Cerebellar nuclear complex (tissue), 1 donor: ENCODE measurements around the gene BMERB1.
"Not testable (repeated sequence)": the region's sequence is repeated elsewhere in the genome, so short reads cannot be mapped to it uniquely, and the experiment has no call there.

Experiments
- DNase-seq, 2 experiments: peaks; one replicate each; lab custom pipeline; 2025; lab: John Stamatoyannopoulos, UW

BMERB1 gene

DNA sequence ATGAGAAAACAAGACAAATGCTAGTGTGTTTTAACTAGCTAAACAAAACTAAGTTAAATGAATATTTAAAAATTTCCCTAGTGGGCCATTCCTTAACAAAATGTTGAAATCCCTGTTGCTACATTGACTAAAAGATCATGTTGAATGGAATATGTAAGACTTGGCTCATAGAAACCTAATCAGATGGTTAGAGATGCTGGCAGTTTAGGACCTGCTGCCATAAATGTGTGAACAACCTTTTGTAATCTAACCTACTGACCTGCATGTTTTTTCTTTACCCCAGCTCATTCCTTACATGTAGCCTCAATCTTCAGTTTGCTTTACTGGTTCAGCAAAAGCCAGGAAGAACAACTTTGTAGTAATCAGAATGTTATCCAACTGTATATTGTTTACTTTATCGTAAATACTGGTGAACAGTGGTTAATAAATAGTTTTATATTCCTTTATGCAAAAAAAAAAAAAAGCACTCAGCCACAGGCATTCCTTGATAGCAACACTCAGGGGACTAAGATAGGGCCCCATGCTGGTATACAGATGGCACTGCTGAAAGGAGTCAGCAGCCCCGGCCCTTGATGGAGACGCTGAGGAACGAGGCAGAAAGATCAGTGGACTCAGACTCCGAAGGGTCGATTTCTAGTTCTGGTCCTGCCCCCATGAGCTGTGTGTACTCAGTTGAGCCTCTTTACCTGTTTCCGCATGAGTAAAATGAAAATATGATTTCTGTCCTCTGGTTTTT, 130.4 kb downstream of the BMERB1 start:
- no peak for DNase-seq

DNA sequence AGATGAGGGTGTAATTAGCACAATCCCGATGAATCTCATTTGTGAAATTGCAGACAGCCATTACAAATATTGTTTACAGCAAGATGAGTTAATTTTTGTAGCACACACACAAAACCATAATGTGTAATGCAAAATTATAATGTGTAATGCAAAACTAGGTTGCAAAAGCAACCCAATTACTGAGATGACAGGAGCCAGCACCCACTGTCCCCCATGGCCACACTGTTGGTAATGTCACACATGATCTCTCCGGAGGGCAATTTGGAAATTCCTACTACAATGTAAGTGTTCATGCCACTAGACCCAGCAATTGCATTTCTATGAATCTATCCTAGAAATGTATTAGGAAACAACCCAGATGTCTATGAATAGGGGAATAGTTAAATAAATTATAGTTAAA, 131.7 kb downstream of the BMERB1 start:
- no peak for DNase-seq

DNA sequence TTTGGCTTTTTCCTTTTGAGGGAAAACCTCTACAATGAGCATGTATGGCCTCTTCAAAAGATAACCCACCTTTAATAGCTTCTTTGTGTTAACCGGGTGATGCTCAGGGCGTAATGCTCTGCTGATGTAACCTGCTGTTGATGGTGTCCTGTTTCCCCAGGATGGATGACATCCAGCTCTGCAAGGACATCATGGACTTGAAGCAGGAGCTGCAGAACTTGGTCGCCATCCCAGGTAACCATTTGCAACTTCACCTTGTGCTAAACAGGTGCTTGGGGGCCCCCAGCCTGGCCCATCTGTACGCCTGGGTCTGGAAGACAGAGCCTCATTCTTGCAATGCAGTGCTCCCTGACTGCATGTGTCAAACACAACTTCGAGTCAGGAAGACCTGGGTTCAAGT, 133.4 kb downstream of the BMERB1 start:
- DNase-seq: no peak

DNA sequence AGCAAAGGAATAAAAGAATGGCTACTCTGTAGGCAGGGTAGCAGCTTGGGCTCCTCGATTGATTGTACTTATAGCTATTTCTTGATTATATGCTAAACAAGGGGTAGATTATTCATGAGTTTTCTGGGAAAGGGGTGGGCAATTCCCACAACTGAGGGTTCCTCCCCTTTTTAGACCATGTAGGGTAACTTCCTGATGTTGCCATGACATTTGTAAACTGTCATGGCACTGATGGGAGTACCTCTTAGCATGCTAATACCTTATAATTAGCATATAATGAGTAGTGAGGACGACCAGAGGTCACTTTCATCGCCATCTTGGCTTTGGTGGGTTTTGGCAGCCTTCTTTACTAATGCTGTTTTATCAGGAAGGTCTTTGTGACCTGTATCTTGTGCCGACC, 136.3 kb downstream of the BMERB1 start:
- not testable (repeated sequence) for DNase-seq

DNA sequence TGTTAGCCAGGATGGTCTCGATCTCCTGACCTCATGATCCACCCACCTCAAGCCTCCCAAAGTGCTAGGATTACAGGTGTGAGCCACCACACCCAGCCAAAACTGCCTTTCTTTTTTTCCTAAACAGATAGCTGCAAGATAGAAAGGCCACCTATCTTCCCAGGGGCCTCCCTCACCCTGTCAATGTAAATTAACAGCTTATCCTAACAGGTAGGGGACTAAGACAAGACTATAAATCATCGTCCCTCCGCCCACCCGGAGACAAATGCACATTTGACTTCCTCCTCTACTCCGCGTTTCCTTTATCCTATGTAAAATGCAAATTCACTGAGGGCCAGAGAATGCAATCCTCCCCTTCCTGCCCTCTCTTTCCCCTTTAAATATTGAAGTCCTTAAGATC, 137.2 kb downstream of the BMERB1 start:
- DNase-seq: no peak

DNA sequence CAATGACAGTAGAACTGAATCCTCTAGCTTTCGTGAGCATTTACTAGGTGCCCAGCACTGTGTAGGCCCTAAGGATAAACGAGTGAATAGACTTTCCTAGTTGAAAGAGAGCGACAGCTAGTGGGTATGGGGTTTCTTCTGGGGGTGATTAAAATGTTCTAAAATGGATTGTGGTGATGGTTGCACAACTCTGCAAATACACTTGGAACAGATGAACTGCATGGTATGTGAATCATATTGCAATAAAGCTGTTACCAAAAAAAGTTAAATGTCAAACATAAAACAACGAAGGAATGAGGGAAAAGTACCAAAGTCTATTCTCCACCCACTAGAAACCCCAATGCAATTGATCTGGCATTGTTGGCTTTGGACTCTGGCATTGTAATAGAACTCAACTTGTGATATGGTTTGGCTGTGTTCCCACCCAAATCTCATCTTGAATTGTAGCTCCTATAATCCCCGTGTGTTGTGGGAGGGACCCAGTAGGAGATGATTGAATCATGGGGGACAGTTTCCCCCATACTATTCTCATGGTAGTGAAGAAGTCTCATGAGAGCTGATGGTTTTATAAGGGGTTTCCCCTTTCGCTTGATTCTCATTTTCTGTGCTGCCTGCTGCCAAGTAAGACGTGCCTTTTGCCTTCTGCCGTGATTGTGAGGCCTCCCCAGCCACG, 138.1 kb downstream of the BMERB1 start:
- DNase-seq: no peak

DNA sequence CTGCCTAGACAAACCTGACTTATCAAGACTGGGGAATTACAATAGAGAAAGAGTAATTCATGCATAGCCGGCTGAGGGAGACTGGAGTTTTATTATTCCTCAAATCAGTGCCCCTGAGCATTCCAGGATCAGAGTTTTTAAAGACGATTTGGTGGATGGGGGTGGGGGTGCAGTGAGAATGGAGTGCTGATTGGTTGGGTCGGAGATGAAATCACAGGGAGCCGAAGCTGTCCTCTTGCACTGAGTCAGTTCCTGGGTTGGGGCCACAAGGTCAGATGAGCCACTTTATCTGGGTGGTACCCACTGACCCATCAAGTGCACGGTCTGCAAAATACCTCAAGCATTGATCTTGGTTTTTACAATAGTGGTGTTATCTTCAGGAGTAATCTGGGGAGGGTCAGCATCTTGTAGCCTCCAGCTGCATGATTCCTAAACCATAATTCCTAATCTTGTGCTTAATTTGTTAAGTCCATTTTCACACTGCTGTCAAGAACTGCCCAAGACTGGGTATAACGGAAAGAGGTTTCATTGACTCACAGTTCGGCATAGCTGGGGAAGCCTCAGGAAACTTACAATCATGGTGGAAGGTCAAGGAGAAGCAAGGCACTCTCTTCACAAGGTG, 139.0 kb downstream of the BMERB1 start:
- DNase-seq: no peak

DNA sequence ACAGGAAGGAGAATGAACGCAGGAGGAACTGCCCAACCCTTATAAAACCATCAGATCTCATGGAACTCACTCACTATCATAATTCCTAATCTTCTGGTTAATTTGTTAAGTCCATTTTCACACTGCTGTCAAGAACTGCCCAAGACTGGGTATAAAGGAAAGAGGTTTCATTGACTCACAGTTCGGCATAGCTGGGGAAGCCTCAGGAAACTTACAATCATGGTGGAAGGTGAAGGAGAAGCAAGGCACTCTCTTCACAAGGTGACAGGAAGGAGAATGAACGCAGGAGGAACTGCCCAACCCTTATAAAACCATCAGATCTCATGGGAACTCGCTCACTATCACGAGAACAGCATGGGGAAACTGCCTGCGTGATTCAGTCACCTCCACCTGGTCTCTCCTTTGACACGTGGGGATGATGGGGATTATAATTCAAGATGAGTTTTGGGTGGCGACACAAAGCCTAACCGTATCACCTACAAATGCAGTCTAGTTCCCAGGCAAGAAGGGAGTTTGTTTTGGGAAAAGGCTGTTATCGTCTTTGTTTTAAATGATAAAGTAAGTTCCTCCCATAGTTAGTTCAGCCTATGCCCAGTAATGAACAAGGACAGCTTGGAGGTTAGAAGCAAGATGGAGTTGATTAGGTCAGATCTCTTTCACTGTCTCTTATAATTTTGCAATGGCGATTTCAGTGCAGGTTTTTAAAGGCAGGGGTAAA, 139.7 kb downstream of the BMERB1 start:
- not testable (repeated sequence) for DNase-seq

DNA sequence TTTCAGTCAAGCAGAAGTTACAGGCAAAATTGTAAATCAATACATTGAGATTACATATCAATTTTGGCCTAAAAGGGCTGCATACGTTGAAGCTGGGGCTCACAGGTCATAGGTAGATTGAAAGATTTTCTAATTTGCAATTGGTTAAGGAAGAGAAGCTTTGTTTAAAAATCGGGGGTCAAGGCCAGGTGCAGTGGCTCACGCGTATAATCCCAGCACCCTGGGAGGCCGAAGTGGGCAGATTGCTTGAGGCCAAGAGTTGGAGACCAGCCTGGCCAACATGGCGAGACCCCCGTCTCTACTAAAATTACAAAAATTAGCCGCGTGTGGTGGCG, 140.2 kb downstream of the BMERB1 start:
- DNase-seq: no peak

DNA sequence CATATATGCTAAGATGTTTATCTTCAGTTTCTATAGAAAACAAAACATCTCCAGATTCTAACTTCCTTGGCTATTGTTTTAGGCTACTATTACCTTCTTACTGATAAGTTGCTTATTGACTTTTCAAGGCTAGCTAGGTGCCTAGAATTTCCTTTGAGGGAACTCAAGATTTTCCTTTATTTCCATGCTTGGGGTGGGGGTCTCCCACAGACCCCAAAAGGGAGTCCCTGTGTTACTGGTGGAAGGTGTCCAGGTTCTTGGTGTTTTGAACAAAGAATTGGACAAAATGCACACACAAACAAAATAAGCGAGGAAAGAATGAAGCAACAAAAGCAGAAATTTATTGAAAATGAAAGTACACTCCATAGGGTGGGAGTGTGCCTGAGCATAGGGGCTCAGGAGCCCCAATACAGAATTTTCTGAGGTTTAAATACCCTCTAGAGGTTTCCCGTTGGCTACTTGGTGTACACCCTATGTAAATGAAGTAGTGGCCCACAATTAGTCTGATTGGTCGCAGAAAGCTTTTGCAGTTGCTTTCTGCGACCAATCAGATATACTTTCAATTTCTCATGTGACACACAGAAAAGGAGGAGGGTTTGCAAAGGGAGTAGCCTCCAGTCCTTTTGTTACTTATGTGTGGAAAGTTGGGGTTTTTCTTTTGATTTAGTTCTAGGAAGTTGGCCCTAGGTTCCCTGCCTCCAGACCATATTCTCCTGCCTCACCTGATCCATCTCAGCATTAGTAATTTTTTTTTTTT, 141.1 kb downstream of the BMERB1 start:
- DNase-seq: no peak

DNA sequence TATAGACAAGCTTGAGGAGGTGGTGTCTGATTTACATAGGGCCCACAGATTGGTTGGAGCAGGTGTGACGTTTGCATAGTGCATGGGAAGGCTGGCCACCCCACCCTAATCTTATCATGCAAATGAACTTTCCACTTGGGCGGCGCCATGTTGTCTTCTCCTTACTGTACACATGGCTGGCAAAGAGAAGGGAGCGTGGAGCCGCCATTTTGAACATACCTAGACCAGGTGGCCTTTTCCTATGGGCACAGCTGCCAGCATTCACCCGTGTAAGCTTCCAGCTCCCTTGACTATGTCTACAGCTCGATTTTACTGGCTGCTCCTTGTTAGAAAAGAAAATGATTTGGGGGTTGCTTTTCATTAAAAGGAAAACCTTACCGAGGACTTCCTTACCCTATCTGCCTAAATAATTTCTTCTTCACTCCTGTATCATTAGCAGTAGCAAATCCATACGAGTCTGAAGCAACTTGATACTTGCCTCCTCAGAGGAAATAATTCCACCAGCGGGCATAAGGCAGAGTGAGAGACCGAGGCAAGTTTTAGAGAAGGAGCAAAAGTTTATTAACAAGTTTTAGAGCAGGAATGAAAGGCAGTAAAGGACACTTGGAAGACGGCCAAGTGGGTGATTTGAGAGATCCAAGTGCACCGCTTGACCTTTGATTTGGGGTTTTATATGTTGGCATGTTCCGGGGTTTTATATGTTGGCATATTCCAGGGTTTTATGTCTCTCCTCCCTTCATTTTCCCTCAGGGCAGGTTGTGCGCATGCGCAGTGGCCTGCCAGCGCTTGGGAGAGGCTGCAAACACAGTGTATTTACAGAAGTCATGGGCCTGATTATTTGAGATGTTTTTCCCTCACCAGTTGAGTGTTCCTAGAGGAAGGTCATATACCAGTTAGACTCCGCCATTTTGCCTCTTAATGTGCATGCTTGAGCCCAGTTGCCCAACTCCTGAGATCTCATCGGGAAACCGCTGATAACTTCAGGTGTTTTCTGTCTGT, 142.9 kb downstream of the BMERB1 start:
- no peak for DNase-seq

DNA sequence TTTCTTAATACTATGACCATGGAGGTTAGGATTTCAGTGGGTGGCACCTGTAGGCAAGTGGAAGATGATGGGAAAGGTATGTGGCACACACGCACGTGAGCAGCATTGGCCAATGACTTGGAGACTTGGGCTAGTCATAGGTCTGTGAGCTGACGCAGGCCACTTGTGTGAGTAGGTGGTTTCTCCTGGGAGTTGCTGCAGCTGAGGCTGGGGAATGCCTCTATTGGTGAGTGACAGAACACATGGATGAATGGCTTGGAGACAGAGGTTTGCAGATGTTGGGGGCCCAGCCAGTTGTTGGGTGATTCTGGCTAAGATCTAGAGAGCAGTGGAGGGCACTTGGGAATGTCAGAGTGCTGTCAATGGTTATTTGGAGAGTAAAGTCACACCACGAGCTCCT, 144.4 kb downstream of the BMERB1 start:
- no peak for DNase-seq

DNA sequence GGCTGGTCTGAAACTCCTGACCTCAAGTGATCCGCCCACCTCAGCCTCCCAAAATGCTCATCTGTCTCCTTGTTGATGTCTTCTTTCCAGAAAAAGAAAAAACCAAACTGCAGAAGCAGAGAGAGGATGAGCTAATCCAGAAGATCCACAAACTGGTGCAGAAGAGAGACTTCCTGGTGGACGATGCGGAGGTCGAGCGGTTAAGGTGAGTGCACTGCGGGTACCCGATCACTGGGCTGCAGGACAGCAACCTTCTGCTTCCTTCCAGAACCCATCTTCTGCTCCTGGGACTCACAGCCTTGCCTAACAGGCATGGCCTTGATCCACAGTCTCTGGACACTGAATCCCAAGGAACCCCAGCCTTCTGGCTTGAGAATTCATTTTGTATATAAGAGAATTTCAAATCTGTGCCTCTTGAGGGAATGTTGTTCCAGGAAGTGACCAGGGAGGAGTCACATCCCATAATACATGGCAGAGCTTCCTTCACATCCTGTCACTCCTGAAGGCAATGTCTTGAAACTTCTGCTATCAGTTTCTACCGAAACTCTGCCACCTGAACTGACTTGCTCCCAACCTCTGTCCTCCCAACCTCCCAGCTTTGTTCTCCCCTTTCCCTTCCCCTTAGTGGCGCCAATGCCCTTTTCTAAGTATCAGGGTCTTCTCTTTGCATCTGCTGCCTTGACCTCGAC, 146.9 kb downstream of the BMERB1 start:
- no peak for DNase-seq

DNA sequence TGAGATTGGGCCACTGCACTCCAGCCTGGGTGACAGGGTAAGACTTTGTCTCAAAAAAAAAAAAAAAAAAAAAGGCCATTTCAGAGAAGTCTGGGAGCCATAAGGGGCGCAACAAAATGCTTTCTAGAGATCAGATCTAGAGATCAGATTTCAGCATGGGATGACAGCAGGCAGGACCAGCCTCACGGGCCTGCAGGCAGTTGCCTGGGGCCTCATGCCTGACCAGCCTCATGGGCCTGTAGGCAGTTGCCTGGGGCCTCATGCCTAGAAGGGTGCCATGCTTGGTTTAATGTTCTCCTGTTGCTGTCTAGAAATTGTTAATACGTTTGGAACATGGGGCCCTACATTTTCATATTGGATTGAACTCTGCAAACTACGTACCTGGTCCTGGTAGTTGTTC, 149.1 kb downstream of the BMERB1 start:
- no peak for DNase-seq

DNA sequence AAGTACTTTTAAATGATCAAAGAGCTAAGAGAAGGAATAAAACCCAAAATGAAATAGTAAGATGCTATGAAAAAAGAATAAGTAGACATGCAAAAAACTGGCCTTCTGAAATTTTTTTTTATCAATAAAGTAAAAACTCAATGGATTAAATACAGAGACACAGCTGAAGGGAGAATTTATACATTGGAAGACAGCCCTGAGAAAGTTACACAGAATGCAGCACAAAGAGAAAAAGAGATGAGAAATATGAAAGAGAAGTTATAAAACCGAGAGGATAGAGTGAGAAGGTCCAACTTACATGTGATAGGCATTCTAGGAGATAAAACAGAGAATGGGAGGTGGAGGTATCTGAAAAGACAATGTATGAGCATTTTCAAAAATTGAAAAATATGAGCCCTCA, 151.6 kb downstream of the BMERB1 start:
- DNase-seq: no peak

DNA sequence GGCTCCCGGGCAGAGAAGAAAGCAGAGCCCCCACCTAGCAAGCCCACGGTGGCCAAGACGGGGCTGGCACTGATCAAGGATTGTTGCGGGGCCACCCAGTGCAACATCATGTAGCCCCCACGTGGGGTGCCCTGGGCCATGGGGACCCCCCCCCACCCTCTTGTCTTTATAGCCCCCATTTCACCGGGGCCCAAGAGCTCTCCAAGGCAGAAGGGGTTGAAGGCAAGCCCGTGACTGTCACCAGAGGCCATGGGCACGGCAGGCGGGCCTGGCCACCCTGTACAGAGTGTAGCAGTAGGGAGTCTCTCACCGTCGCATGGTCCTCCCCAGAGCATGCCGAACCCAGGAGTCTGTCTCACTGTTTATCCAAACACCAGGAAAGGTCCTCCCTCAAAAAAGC, 152.3 kb downstream of the BMERB1 start:
- DNase-seq: no peak

DNA sequence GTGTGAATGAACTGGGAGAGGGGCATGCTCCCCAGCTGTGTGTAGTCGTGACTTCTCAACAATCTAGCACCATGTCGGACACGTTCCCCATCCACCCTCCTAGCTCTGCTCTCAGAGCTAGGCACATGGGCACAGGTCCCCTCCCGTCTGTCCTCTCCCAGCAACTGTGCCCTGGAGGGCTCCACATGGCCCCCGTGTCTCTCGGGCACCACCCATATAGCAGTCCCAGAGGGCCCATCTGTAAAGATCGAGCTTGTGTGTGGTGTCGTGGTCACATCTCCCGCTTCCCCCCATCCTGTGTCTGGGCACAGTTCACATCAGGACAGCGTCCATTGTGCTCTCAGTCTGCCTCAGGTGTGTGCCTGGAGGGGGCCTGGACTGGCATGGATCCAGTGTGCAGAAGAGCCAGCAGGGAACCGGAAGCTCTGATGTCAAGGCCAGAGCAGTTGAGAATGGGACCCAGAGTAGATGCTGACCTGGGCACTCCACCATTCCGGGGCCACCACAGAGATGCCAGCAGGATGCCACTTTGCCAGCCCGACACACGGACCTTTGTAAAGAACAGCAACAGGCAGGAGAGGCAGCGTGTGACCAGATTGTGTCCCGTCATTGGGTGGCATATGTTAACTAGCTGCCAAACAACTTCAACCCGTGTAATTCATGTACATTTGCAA, 152.9 kb downstream of the BMERB1 start:
- DNase-seq: no peak

DNA sequence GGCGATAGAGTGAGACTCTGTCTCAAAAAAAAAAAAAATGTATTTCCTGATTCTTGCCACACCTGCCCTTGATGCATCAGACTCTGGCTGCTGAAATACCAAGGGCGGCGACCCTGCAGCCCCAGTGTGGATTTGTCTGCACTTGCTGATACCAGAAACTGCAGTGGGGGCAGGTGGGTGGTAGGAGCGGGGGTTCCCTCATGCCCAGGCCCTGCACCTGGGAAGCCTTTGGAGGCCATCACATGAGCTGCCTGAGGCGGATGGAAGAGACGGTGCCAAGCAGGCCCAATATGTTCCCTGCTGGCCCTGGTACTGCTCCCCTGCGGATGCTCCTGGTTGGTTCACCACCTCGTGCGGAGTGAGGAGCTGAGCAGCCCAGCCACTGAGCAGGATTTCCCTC, 157.9 kb downstream of the BMERB1 start:
- DNase-seq: no peak

DNA sequence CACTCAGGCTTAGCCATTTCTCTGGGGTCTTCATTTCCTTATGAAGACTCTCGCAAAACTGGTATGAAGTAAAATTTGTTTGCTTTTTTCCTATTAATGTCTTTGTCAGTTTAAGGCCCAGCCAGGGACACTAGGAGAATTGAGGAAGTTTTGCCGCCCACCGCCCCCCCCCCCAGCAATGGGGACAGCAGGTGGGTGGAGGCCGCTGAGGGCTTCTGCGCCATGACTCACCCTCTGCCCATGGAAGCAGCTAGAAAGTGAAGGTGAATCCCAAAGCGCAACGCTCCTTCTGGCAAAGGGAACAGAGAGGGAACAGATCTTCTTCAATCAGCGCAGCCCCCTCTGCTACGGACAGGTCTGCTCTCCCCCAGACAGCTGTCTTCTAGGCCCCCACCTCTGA, 158.8 kb downstream of the BMERB1 start:
- no peak for DNase-seq
